Left ventricle myocardium superior (tissue), 1 donor: ENCODE results near the gene PLEKHA1. TPM values are rescaled to one million over a fixed set of nuclear protein-coding genes. Genes with fewer than 3 reads are reported as not detected.

Source experiments
- ATAC-seq: fragments of 200-7000 bp; cut with Tn5 transposase; one replicate; pipeline ENCODE4 v1.9.1; 2020; ENCODE audit warnings: mild to moderate bottlenecking, moderate library complexity
- DNase-seq: peaks from one replicate; pipeline ENCODE4 v3.0.0-alpha.2; 2020
- intact Hi-C: fragments of 100-400 bp; cut with micrococcal nuclease; formaldehyde crosslinking; loops from one replicate; pipeline ENCODE4 v1.11.0; 2022
- total RNA-seq: library from RNA; stranded (reverse); fragmentation: NEBNext Ultra II Directional; extraction: Animal tissue kit (Norgen Biotek cat#: 25700); gene quantifications from one replicate; pipeline ENCODE4 v1.2.1, GENCODE V29; 2021
- donor health status: DM: no; HTN: yes; CAD: no; lungs with severe emphysema.

The PLEKHA1 gene
- total RNA-seq, 1 donor from 2014 or later: 71.1 TPM

GRCh38 chr10:122466951-122467381 lies 92.5 kb downstream of the PLEKHA1 start:
- DNase-seq: no peak
- intact Hi-C loops: no loop called here
- ATAC-seq: no peak

GRCh38 chr10:122467701-122468100 lies 93.2 kb downstream of the PLEKHA1 start:
- intact Hi-C loops: no loop called here
- DNase-seq (no peak), ATAC-seq (no peak)

DNA sequence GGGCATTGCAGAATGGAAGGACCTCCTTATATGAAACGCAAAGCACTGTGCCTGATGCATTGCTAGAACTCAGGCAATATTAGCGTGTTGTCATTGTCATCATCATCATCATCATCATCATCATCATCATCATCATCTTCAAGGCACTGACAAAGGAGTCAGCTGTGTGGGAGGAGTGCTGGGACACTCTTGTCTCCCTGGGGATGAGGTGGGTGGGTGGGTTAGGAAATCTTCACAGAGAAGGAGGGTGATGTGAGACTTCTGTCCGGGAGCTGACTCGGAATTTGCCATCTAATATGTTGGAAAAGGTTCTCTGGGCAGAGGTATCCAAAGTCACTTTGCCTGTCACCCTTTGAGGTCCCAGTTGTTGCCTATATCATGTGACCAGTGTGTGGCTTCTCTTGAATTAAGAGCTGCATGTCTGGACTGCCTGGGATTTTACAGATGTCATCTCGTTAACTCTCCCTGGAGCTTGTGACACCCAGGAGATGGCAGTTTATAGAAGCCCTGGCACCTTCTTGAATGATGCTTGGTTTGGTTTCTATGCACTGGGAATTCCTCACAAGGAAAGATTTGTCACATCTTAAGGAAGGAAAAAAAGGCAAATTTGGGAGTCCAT lies 93.9 kb downstream of the PLEKHA1 start:
- DNase-seq (no peak), ATAC-seq (no peak)
- intact Hi-C loops: no loop called here

DNA sequence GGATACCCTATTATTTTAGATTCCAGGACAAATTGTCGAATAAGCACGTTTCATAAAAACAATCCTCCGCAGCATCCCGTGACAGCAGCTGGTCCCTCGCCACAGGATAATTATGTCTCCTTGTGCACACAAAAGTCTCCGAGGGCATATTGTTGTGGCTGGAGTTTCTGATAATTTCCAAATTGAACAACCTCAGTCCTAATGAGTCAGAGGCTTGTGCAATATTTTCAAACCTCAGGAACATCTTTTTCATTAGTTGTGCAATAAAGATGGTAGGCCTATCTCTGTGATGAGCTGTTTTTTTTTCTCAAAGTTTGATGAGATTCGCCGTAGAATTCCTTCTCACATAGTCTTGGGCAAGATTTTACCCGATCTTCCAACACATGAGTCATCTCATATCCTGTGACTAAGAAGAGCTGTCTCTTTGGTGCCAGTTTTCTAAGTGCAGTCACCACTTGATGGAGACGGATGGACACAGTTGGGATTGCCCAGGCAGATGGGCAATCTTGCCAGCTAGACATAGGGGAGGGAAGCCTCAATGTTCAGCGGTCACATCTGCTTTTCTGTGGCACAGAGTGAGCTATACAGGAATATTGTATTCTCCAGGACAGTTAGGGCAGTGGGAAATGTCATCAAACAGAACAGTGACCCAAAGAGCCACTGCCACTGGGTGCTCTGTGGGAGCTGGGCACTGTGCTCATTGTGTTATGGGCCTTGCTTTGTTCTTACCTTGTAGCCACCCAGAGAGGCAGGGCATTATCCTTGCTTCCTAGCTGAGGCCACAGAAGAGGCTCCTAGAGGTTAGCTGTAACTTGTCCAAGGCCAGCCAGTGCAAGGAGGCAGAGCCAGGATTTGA lies 94.6 kb downstream of the PLEKHA1 start:
- intact Hi-C loops: no loop called here
- peak; percentile 60 for ATAC-seq
- no peak for DNase-seq

DNA sequence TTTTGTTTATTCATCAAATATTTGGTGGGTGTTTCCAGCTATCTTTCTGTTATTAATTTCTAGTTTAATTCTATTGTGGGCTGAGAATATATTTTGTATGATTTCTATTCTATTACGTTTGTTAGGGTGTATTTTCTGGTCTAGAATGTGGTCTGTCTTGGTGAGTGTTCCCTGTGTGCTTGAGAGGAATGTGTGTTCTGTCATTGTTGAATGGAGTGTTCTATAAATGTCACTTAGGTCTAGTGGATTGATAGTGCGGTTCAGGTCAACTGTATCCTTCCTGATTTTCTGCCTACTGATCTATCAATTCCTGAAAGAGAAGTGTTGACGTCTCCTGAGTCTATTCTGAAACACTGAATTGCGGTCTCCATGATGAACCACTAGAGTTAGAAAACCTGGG lies 95.3 kb downstream of the PLEKHA1 start:
- intact Hi-C loops: no loop called here
- DNase-seq: no peak
- peak; percentile 67 for ATAC-seq

DNA sequence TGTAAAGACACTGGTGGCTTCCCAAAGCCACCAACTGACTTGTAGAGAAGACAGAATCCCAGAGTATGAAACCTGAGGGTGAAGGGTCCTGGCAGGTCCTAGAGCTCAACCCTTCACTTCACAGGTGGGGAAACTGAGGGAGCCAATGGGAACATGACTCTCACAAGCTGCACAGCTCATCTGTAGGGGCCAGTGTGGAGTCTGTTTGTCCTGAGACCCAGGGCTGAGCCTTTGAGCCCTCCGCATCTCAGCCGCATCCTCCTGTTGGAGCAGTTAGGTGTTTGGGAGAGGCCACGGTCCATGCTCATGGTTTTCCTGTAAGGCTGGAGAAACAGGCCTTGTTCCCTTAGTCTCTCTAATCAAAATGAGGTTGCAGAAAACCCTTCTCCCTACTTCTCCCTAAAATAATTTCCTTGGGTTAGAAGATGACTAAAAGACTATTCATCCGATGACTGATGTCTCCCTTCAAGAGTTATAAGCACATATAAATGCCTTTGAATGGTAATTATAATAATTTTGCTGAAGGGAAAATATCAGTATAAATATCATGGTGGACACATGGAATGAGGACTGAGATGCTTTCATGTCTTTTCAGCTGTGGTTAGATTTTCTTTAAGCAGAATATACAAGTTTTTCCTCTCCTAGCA lies 97.1 kb downstream of the PLEKHA1 start:
- intact Hi-C loops: no loop called here
- ATAC-seq: no peak
- DNase-seq: no peak

DNA sequence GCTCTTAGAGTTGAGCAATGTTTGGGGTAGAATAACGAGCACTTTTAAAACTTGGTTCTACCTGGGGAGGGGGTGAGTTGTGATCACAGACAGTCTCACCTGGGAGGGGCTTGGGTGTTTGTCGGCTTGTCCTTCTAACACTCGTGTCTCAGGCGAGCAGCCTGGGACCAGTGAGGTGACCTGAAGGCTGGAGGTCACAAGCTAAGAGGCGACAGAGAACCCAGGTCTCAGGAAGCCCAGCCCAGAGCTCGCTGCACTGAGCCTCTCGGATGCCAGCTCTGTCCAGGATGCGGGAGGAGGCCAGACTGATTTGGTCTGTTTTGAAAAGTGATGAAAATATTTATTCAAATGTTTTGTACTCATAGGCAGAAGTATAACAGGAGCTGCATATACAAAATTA lies 98.6 kb downstream of the PLEKHA1 start:
- intact Hi-C loops: no loop called here
- DNase-seq (no peak), ATAC-seq (no peak)

DNA sequence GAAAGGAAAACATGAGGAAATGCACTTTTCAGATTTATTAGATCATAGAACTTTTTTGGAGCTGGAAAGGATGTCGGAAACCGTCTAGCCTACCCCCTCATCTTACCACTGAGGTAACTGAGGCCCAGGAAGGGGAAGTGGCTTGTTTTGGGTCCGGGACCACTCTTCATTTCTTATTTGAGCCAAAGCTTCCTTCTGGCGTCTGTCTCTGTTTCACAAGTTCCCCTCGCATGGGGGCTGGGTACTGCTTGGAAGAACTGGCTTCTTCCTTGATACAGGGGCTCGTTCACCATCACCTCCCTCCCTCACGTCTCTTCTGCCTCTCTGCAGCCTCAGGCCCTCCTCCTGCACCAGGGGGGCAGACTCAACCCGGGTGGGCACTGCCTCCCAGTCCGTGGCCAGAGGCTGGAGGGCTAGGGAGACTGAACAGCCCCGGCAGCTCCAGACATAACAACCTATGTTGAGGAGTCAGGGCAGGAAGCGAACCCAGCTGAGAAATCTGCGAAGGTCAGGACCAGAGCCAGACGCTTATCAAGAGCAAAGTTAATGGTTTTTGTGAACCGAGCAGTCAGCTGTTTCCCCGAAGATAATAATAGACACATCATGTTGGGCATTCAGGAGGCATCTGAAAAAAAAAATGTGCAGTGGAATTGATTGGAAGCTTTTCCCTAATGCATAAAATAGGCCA lies 99.8 kb downstream of the PLEKHA1 start:
- intact Hi-C loops: no loop called here
- DNase-seq (no peak), ATAC-seq (peak; percentile 75)

GRCh38 chr10:122475100-122475499 lies 100.6 kb downstream of the PLEKHA1 start:
- intact Hi-C loops: no loop called here
- DNase-seq: peak; percentile 90
- peak; percentile 96 for ATAC-seq

DNA sequence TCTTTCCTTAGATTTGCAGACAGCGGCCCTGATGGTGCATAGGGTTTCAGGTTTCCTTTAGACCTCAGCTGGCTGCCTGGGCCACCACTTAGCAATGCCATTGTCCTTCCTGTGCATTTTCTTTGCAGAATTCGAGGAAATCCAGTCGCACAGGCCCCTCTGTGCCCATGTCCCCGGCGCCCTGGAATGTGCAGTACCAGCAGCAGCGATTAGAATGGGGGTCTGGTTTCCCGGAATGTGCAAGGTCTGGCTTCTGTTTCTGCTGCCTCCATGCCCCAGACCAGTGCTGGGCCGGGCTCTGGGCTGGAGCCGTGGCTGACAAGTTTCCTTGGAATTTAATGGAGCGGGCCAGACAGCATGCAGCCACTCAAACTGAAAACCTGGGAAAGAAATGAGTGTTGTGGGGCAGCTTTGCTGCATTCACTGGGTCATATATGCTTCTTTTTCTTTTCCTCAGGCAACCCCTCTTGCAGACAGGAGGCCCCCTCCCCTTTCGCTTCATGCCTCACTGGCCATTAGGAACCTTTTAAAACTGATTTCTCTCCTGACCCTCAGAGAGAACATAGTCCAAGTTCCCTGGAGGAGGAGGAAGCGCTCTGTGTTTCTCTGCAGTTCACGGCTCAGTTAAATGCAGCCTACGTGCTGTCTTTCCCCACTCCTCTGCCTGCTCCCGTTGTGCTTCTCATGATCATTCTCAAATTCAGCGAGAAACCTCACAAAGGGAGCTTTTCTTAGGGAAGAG lies 101.3 kb downstream of the PLEKHA1 start:
- DNase-seq: no peak
- peak; percentile 18 for ATAC-seq
- intact Hi-C loops: no loop called here

- DNase-seq: no peak
- ATAC-seq: no peak
- intact Hi-C loops: no loop called here
These were observed 101.8 kb downstream of the PLEKHA1 start for GRCh38 chr10:122476333-122476695.

DNA sequence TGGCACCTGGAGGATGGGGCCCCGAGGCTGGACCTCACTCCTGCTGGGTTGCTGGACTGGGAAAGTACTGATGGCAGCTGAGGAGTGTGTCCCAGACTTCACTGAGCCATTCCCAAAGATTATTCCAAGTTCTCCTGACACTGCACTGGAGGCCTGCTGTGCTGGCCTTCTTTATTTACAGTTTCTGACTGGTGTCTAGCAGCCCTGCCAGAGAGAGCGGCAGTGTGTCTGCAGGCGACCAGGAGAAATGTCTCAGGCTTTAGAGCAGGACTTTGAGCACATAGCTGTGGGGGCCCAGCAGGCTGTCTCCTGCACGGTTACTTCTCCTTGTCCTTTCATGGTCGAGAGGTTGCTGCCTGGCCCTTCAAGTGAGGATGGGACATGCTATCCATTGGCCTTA lies 102.9 kb downstream of the PLEKHA1 start:
- intact Hi-C loops: no loop called here
- DNase-seq (no peak), ATAC-seq (no peak)

DNA sequence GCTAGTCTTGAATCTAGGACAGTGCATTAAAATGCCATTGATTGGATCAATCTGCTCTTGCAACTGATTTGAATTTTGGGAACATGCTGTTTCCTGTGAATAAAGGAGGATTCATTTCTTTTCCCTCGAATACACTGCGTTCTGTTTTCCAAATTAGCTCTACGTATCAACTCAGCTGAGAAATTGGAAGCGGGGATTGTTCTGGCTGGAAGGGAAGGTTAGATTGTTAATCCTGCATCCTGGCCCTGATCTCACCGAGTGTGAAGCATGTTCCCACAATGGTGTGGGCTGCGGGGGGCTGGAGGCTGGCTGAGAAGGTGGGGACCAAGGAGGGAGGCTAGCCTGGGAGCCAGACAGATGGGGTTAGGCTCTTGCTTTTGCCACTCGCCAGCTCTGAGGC lies 104.5 kb downstream of the PLEKHA1 start:
- intact Hi-C loops: no loop called here
- DNase-seq: no peak
- ATAC-seq: no peak

DNA sequence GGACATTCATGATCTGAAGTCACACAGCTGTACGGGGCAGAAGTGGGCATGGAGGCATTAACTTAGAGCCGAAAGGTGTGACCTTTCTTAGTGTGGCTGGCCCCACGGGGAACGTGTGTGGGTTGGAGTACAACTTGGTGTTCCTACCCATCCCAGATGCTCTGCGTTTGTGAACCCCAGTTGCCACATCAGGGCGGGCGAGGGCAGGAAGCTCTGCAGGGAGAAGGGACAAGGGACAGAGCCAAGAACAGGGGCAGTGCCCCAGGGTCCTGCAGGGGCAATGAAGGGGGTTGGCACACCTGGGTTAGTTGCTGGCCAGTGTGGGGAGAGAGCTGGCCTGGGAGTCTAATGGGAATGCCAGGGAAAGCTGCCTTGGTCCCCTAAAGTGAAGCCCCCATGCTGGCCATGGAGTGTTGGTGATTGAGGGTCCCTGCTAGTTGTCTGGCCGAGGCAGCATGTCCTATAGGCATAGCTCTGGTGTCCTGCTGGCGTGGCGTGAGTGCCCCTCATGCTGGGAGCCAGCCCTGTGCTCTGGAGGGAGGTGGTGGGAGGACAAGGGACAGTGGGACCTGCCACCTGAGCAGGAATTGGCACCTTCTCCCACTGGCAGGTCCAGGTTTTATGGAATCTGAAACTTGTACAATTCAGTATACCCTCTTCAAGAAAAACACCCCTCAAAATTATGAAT lies 105.8 kb downstream of the PLEKHA1 start:
- ATAC-seq (no peak), DNase-seq (no peak)
- intact Hi-C loops: no loop called here

DNA sequence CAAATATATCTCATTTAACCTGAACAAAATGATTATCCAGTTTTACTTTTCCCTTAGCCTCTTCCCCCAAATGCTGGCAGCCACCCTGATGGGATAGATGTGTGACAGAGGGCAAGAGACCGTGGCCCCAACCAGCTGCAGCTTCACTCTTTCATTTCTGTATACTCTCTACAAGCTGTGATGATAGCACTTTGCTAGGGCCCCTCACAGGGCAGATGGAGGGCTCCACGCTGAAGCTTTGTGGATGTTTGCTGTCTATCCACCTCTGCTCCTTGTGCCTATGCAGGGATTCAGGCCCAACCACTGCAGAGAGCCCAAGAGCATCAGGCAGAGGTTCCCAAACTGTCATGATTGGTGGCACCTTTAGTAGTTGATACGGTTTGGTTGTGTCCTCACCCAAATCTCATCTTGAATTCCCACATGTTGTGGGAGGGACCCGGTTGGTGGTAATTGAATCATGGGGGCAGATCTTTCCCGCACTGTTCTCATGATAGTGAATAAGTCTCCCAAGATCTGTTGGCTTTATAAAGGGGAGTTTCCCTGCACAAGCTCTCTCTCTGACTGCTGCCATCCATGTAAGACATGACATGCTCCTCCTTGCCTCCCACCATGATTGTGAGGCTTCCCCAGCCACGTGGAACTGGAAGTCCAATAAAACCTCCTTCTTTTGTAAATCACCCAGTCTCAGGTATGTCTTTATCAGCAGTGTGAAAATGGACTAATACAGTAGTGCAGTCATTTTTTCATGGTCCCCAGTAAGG lies 107.0 kb downstream of the PLEKHA1 start:
- ATAC-seq: no peak
- DNase-seq: no peak
- intact Hi-C loops: no loop called here
